GM12865 (cell line): ENCODE measurements around the gene PASD1.

Experiments used
- DNase-seq: peaks from one replicate; pipeline ENCODE4 v3.0.0; 2010; ENCODE audit warnings: low read depth
- H3K4me3 ChIP-seq: 2 replicates; pipeline ENCODE4 v1.5.1; 2011; ENCODE audit warnings: mild to moderate bottlenecking, low read depth, low read length, control low read depth
- TF ChIP-seq, protein P1 (sequence below): IDR thresholded peaks from 2 replicates; pipeline ENCODE4 v1.5.1; 2011; ENCODE audit warnings: low read length, control low read depth, low read depth, inconsistent platforms; ENCODE audit not compliant: insufficient read depth; ENCODE audit errors: missing control alignments

Gene PASD1, protein sequence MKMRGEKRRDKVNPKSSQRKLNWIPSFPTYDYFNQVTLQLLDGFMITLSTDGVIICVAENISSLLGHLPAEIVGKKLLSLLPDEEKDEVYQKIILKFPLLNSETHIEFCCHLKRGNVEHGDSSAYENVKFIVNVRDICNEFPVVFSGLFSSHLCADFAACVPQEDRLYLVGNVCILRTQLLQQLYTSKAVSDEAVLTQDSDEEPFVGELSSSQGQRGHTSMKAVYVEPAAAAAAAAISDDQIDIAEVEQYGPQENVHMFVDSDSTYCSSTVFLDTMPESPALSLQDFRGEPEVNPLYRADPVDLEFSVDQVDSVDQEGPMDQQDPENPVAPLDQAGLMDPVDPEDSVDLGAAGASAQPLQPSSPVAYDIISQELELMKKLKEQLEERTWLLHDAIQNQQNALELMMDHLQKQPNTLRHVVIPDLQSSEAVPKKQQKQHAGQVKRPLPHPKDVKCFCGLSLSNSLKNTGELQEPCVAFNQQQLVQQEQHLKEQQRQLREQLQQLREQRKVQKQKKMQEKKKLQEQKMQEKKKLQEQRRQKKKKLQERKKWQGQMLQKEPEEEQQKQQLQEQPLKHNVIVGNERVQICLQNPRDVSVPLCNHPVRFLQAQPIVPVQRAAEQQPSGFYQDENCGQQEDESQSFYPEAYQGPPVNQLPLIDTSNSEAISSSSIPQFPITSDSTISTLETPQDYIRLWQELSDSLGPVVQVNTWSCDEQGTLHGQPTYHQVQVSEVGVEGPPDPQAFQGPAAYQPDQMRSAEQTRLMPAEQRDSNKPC

DNA sequence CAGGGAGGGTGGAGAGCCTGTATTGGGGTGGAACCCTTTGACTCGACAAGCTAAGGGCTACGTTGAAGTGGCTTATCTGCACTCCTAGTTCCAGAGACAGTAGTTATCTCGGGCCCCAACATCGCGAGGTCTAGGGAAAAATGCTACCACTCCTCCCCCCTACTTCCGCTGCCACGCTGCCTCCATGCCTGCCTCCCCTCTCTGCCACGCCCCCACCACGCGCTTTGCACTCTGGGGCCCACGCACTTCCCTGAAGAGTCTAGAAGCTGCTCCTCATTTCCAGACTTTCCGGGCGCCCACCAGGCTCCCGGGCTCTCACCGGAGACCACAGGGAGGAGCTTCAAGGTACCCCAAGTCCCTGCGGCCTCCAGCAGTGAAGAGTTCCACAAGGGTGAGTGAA is at the start of gene PASD1:
PASD1 (plus strand) TSS at position 227 of the 400 bp plus-strand sequence. CDS start 37,879 bp downstream, outside the sequence.
- DNase-seq = no peak
- no peak within 1 kb of the TSS for H3K4me3 ChIP-seq
- TF ChIP-seq, protein P1, sequence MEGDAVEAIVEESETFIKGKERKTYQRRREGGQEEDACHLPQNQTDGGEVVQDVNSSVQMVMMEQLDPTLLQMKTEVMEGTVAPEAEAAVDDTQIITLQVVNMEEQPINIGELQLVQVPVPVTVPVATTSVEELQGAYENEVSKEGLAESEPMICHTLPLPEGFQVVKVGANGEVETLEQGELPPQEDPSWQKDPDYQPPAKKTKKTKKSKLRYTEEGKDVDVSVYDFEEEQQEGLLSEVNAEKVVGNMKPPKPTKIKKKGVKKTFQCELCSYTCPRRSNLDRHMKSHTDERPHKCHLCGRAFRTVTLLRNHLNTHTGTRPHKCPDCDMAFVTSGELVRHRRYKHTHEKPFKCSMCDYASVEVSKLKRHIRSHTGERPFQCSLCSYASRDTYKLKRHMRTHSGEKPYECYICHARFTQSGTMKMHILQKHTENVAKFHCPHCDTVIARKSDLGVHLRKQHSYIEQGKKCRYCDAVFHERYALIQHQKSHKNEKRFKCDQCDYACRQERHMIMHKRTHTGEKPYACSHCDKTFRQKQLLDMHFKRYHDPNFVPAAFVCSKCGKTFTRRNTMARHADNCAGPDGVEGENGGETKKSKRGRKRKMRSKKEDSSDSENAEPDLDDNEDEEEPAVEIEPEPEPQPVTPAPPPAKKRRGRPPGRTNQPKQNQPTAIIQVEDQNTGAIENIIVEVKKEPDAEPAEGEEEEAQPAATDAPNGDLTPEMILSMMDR = no peak

DNA sequence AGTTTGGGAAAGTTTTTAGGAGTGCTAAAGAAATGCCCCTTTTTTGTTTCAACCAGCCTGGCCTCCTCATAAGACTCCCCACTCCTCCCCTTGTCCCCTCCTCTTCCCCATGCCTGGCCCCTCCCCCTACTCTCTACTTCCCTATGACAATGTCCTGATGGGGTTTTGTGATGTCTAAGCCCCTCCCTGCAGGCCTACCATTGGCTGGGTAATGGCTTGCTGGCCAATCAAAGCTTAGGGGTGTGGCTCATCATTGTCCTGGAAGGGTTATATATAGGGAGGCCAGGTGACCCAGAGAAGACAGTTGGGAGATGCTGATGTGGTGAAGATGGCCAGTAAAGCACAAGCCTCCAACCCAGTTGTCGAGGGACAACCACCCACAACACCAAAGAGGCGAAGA is 48.2 kb upstream of the PASD1 start:
- no peak overlapping the region for H3K4me3 ChIP-seq
- DNase-seq = peak; percentile 1
- TF ChIP-seq, protein P1 = no peak

DNA sequence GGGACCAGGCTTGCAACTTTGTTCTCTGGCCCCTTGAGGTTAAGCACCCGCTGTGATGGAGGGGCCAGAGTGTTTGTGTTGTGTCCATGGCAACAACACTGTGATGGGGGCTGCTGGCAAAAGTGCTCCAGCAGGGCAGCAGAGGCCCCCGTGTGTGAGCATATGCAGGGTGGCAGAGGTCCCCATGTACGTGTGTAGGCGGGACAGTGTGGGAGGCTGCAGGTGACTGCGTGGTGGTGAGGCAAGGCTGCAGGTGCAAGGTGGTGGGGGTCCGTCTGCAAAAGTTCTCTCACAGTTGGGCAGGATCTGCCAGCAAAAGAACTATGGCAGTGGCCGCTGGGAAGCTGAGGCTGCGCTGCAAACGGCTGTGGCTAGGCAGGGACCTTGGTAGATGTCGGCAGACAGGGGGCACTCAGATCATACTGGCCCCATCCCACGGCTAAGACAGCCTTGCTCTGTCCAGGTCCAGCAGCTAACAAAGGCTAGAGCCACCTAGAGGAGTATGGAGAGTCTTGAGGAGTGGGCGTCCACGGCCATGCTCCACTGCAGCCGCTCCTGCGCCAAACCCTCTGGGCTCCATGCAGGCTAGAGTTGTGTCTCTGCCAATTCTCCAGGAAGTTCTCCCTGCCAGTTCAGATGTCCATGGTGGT is 46.8 kb upstream of the PASD1 start:
- no peak for DNase-seq
- no peak overlapping the region for H3K4me3 ChIP-seq
- TF ChIP-seq, protein P1 = no peak

DNA sequence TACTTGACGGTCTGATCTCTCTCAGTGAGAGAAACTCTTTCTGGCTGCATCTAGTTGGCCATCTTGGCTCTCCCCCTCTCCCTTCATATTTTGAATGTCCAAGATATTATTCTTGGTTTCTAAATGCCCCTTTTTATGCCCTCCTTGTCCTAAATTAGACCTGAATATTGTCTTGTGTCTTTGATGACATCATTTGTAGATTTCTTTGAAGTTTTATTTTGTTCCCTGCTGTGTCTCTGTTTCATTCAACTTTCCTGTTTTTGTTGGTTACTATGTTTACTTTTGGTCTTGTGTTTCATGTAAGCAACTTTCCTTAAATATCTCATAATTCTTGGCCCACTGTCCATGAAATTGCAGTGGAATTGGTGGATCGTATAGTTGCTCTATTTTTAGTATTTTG is 46.1 kb upstream of the PASD1 start:
- DNase-seq = no peak
- TF ChIP-seq, protein P1 = no peak
- no peak overlapping the region for H3K4me3 ChIP-seq

DNA sequence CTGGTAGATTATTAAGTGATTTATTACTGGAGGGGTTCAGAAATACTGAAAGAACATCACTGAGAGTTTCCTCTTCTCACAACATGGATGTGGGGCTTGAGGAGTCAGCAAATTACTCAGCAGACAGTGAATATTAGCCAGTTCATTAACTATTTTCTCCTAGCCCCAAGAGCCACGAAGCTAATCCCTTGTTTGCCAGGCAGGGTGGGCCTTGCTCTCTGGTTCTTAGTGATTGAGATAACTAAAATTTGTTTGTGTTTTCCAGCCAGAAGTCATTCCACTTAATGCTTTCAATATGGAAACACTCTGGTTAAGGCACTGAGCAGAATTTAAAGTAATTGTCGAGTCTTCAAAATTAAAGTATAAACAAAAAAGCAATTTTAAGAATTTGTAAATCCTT is 40.1 kb upstream of the PASD1 start:
- H3K4me3 ChIP-seq = no peak overlapping the region
- TF ChIP-seq, protein P1 = no peak
- no peak for DNase-seq

- TF ChIP-seq, protein P1 = no peak
These were observed 26.9 kb upstream of the PASD1 start for GRCh38 chrX:151536571-151536970.

More at GRCh38 chrX:151536571-151536970, 26.9 kb upstream of the PASD1 start:
- no peak for DNase-seq
- H3K4me3 ChIP-seq = no peak overlapping the region
